ENCODE data around the gene ZNF500. TPM values are rescaled to one million over a fixed set of nuclear protein-coding genes. Genes with fewer than 3 reads are reported as not detected.

The ZNF500 gene
- total RNA-seq, 4 donors from 2014 or later, result 3.8 to 11.7 (median 8.2) TPM

- no peak for TF ChIP-seq CTCF (IDR thresholded peaks at IDR 0.05; ENCODE audit: low read depth)
Observed at GRCh38 chr16:4746215-4746614, 20.7 kb downstream of the ZNF500 start.

- no peak for TF ChIP-seq CTCF (IDR thresholded peaks at IDR 0.05; ENCODE audit: low read depth)
Observed at GRCh38 chr16:4745274-4745569, 21.7 kb downstream of the ZNF500 start.

- TF ChIP-seq CTCF (IDR thresholded peaks at IDR 0.05; ENCODE audit: low read depth), result no peak
Observed at GRCh38 chr16:4744555-4745273, 22.2 kb downstream of the ZNF500 start.

- no peak for TF ChIP-seq CTCF (IDR thresholded peaks at IDR 0.05; ENCODE audit: low read depth)
Observed at GRCh38 chr16:4743226-4743878, 23.6 kb downstream of the ZNF500 start.

GRCh38 chr16:4737545-4737944 lies 29.4 kb downstream of the ZNF500 start:
- no peak for TF ChIP-seq CTCF (IDR thresholded peaks at IDR 0.05; ENCODE audit: low read depth)

- TF ChIP-seq CTCF (IDR thresholded peaks at IDR 0.05; ENCODE audit: low read depth), result no peak
Observed at GRCh38 chr16:4736546-4736945, 30.4 kb downstream of the ZNF500 start.

- no peak for TF ChIP-seq CTCF (IDR thresholded peaks at IDR 0.05; ENCODE audit: low read depth)
Observed at GRCh38 chr16:4734730-4735535, 32.0 kb downstream of the ZNF500 start.
